ENCODE data around the gene BMP4. TPM values are rescaled to one million over a fixed set of nuclear protein-coding genes. Genes with fewer than 3 reads are reported as not detected.
A peak's percentile ranks its signal among the peaks of the same experiment; 100 is the strongest.

The BMP4 gene
- total and polyA plus RNA-seq, 2 of the 13 experiments (the other 11 are each of a cell fraction or from before 2014, with no cell fraction given), result 56.4 to 169 TPM

GRCh38 chr14:53954551-53955228, 1.9 kb downstream of the BMP4 start (continued):
- TF ChIP-seq GMEB1 (CRISPR knock-in tag; IDR thresholded peaks at IDR 0.05; ENCODE audit: borderline replicate concordance) (no peak), RBM22 (optimal IDR thresholded peaks at IDR 0.05; ENCODE audit: low read length) (peak; percentile 13), ZNF138 (CRISPR knock-in tag; IDR thresholded peaks at IDR 0.05; ENCODE audit: low read depth) (0 out of 2 replicates have a peak, but pooled peaks have one; percentile 36), MEIS2 (CRISPR knock-in tag; IDR thresholded peaks at IDR 0.05) (0 out of 2 replicates have a peak, but pooled peaks have one; percentile 1), GLI4 (CRISPR knock-in tag; IDR thresholded peaks at IDR 0.05; ENCODE audit: borderline replicate concordance) (0 out of 2 replicates have a peak, but pooled peaks have one; percentile 32), NONO (IDR thresholded peaks at IDR 0.05) (no peak), NONO (CRISPR knock-in tag; conservative IDR thresholded peaks at IDR 0.05) (0 out of 2 replicates have a peak, but pooled peaks have one; percentile 26), AGO2 (optimal IDR thresholded peaks at IDR 0.05; ENCODE audit: low read depth, low read length) (peak; percentile 94), HNRNPLL (IDR thresholded peaks at IDR 0.05; ENCODE audit: low read depth, low read length, poor library complexity, severe bottlenecking) (peak; percentile 60), HDAC1 (CRISPR knock-in tag; IDR thresholded peaks at IDR 0.05) (peak; percentile 53; the same call in 1 of the 2 replicates), STAG1 (CRISPR knock-in tag; IDR thresholded peaks at IDR 0.05) (peak; percentile 20), PRMT3 (CRISPR knock-in tag; IDR thresholded peaks at IDR 0.05; ENCODE audit: borderline replicate concordance, low read depth) (0 out of 2 replicates have a peak, but pooled peaks have one; percentile 32), TAF1 (CRISPR knock-in tag; IDR thresholded peaks at IDR 0.05) (peak; percentile 19; the same call in 1 of the 2 replicates), ZNF784 (CRISPR knock-in tag; IDR thresholded peaks at IDR 0.05; ENCODE audit: borderline replicate concordance) (0 out of 2 replicates have a peak, but pooled peaks have one; percentile 45), MXI1 (IDR thresholded peaks at IDR 0.05; ENCODE audit: borderline replicate concordance, low read depth, low read length) (0 out of 3 replicates have a peak, but pooled peaks have one; percentile 13), RBFOX2 (IDR thresholded peaks at IDR 0.05; ENCODE audit: low read depth, low read length) (peak; percentile 88), NR1H2 (CRISPR knock-in tag; IDR thresholded peaks at IDR 0.05; ENCODE audit: borderline replicate concordance, low read depth) (no peak), MIER2 (CRISPR knock-in tag; IDR thresholded peaks at IDR 0.05) (no peak), SMAD9 (CRISPR knock-in tag; IDR thresholded peaks at IDR 0.05) (no peak), ZNF383 (CRISPR knock-in tag; IDR thresholded peaks at IDR 0.05; ENCODE audit: borderline replicate concordance) (no peak), ZNF605 (CRISPR knock-in tag; IDR thresholded peaks at IDR 0.05) (0 out of 2 replicates have a peak, but pooled peaks have one; percentile 3), ZNF543 (CRISPR knock-in tag; IDR thresholded peaks at IDR 0.05) (no peak), ZNF891 (CRISPR knock-in tag; IDR thresholded peaks at IDR 0.05) (no peak), TCF7 (IDR thresholded peaks at IDR 0.05; ENCODE audit: low read depth) (0 out of 2 replicates have a peak, but pooled peaks have one; percentile 2), PHF8 (CRISPR knock-in tag; IDR thresholded peaks at IDR 0.05) (0 out of 2 replicates have a peak, but pooled peaks have one; percentile 40), POLR2G (IDR thresholded peaks at IDR 0.05; ENCODE audit: low read depth, low read length) (peak; percentile 51)

All from HepG2 (cell line).